GM21825 (cell line): ENCODE results near the gene FOXL3.

Experiments
- ATAC-seq: cut with Tn5 transposase; IDR thresholded peaks from one replicate; pipeline ENCODE4 v1.9.1; 2021; ENCODE audit warnings: mild to moderate bottlenecking, moderate library complexity; ENCODE audit not compliant: unreplicated experiment

FOXL3 gene

GRCh38 chr7:318878-319661, 29.1 kb downstream of the FOXL3 start:
- no peak for ATAC-seq

GRCh38 chr7:320297-320696, 30.3 kb downstream of the FOXL3 start:
- ATAC-seq, result no peak

- no peak for ATAC-seq
Observed at GRCh38 chr7:322111-322671, 32.2 kb downstream of the FOXL3 start.

GRCh38 chr7:322708-323111, 32.7 kb downstream of the FOXL3 start:
- ATAC-seq, result no peak

- no peak for ATAC-seq
Observed at GRCh38 chr7:323410-323809, 33.4 kb downstream of the FOXL3 start.

- ATAC-seq, result no peak
Observed at GRCh38 chr7:324011-324410, 34.0 kb downstream of the FOXL3 start.

GRCh38 chr7:325051-325798, 35.3 kb downstream of the FOXL3 start:
- ATAC-seq, result no peak

GRCh38 chr7:325811-326210, 35.8 kb downstream of the FOXL3 start:
- no peak for ATAC-seq

GRCh38 chr7:326273-326672, 36.3 kb downstream of the FOXL3 start:
- no peak for ATAC-seq

GRCh38 chr7:326809-327232, 36.9 kb downstream of the FOXL3 start:
- no peak for ATAC-seq

GRCh38 chr7:327233-327931, 37.4 kb downstream of the FOXL3 start:
- ATAC-seq, result no peak

GRCh38 chr7:327991-328702, 38.2 kb downstream of the FOXL3 start:
- ATAC-seq, result no peak

GRCh38 chr7:329691-330281, 39.8 kb downstream of the FOXL3 start:
- ATAC-seq, result no peak

- no peak for ATAC-seq
Observed at GRCh38 chr7:330511-331230, 40.7 kb downstream of the FOXL3 start.

- ATAC-seq, result no peak
Observed at GRCh38 chr7:332020-332517, 42.1 kb downstream of the FOXL3 start.

- ATAC-seq, result no peak
Observed at GRCh38 chr7:332646-333392, 42.8 kb downstream of the FOXL3 start.

GRCh38 chr7:333393-333764, 43.4 kb downstream of the FOXL3 start:
- ATAC-seq, result no peak

GRCh38 chr7:334618-335357, 44.8 kb downstream of the FOXL3 start:
- ATAC-seq, result no peak
